HG03196 (cell line): ENCODE measurements around the gene TMEM94.
A peak's percentile ranks its signal among the peaks of the same experiment; 100 is the strongest.
"Not testable (repeated sequence)": the region's sequence is repeated elsewhere in the genome, so short reads cannot be mapped to it uniquely, and the experiment has no call there.

ENCODE experiments used
- ATAC-seq: cut with Tn5 transposase; IDR thresholded peaks from one replicate; pipeline ENCODE4 v1.9.1; 2021; ENCODE audit not compliant: unreplicated experiment

Gene TMEM94

DNA sequence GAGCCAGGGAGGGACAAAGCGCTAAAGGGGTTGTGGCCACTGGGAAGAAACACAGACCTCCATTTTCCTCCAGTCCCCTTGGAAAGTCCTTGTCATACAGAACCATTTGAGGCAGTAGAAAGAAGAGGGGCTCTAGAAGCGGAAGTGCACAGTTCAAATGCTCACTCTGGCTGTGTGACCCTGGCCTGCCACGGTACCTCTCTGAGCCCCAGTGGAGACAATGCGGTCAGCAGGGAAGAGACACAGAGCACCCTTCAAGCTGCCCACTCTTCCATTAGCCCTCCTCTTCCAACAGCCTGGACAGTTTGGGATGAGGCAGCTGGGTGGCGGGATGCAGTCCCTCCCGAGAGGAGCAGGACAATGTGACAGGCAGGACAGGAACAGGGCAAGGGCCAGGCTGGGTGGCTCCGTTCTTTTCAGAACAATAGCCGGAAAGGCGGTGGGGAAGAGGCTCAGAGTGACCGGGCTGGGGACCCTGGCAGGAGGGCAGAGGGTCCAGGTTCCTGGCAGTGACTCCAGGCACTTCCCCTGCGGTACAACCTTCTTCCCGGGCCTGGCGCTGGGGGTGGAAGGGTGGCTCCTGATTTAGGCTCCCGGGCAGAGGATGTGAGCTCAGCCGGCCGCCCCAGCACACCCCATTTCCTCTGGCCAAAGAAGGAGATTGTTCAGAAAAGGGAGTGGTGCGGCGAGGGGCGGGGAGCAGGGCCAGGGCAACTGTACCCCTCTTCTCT, 53.3 kb downstream of the TMEM94 start:
- ATAC-seq = no peak

GRCh38 chr17:75511270-75511609, 54.8 kb downstream of the TMEM94 start:
- no peak for ATAC-seq

GRCh38 chr17:75511610-75512575, 55.5 kb downstream of the TMEM94 start:
- ATAC-seq = no peak

- no peak for ATAC-seq
Measured at GRCh38 chr17:75512926-75513640, 56.6 kb downstream of the TMEM94 start.

- no peak for ATAC-seq
Measured at GRCh38 chr17:75513641-75514000, 57.2 kb downstream of the TMEM94 start.

- no peak for ATAC-seq
Measured at GRCh38 chr17:75514299-75514918, 58.0 kb downstream of the TMEM94 start.

DNA sequence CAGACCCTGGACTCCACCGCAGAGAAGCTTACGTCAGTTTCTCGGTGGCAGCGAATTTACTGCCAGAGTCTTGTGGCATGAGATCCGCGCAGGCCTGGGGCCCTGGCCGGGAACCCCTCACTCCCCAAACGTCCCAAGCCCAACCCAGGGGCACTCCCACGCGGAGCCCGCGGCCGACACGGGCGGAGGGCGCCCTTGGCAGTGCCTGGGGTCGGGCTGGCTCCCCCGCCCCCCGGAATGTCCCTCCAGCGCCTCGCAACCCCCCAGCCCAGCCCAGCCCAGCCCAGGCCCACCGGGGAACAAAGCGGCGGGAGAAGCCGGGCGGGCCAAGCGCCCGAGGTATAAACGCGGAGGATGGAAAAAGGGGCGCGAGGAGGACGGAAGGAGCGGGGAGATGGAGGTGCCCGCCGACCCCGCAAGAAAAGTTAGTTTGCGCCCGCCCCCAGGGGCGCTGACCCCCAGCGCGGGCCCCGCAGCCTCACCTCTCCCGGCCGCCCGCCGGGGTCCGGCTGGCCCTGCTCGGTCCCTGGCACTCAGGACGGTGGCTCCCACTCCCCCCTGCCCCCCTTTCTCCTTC, 58.6 kb downstream of the TMEM94 start:
- no peak for ATAC-seq

GRCh38 chr17:75515496-75516254, 59.2 kb downstream of the TMEM94 start, which contains the start of gene CASKIN2:
CASKIN2 (minus strand) TSS chr17:75515537; CDS start chr17:75513804, 1,733 bp downstream.
- peak; percentile 42 for ATAC-seq

DNA sequence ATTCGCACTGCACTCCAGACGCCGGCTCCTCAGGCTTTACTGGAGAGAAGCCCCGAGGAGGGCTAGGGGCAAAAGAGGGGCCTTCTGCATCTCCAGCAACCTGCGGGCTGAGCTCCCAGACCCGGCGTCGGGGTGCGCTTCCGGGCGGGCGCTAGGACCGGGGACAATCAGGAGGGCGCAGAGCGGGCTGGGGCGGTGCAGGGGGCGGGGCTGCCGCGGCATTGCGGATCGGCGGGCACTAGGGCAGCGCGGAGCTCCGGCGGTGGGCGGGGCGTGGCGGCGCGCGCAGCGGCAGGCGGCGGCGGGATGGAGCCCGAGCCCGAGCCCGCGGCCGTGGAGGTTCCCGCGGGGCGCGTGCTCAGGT, 59.8 kb downstream of the TMEM94 start, which contains the start of gene TSEN54:
TSS of gene TSEN54 (plus strand) at position 274 of the 364 bp plus-strand sequence. CDS start at position 307, 33 bp downstream.
- ATAC-seq = peak; percentile 68

GRCh38 chr17:75516619-75517296, 60.3 kb downstream of the TMEM94 start:
- ATAC-seq = peak; percentile 10

DNA sequence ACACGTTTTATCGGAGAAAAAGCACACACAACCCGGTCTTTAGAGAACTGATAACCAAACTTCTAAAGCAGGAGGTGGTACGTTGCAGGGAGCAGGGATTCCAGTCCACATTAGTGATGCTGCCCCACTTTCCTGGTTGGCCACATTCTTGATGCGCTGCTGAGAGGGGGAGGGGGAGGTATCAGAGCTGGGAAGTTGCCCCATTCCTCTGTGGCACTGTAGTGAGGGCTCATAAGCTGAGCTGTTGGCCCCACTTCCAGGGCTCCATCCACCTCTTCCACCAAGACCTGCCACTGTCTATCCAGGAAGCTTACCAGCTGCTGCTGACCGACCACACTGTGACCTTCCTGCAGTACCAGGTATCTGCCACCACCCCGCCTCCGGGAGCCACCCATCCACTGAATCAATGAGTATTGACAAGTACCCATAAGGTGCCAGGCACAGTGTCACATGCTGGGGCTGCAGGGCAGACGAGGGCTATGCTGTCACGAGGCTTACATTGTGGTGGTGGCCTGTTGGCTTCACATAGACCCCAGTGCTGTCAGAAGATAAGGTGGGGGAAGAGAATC, 60.9 kb downstream of the TMEM94 start:
- no peak for ATAC-seq

- no peak for ATAC-seq
Measured at GRCh38 chr17:75518201-75518600, 61.8 kb downstream of the TMEM94 start.

DNA sequence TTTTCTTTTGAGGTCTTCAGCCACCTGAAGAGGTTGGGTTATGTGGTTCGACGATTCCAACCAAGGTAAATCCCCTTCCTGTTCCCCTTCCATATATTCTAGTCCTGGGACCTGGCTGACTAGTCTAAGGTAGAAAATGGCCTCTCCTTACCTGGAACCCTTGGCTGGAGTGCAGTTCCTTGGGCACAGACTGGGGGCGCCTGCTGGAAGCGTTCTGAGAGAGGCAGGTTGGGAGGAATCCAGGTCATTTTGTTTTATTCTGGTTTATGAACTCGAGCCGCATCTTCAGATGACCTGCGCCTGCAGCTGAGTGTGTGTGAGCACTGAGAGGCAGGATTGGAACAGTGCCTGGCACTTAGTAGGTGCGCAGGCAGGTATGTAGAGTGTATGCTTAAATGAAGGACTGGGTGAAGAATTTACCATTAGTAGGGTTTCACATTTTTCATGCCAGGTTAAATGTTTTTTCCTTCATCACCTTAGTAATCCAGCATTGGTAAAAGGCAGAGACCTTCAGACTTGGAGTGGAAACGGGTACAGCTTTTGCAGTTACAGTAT, 62.6 kb downstream of the TMEM94 start:
- ATAC-seq = no peak

DNA sequence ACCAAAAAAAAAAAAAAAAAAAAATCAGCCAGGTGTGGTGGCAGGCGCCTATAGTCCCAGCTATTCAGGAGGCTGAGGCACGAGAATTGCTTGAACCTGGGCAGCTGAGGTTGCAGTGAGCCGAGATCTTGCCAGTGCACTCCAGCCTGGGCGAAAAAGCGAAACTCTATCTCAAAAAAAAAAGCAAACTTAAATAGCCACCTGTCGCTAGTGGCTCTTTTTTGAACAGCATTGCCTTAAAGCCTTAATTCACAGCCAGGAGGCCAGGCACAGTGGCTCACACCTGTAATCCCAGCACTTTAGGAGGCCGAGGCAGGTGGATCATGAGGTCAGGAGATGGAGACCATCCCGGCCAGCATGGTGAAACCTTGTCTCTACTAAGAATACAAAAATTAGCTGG, 64.0 kb downstream of the TMEM94 start:
- ATAC-seq = not testable (repeated sequence)

GRCh38 chr17:75521290-75521689, 64.9 kb downstream of the TMEM94 start:
- ATAC-seq = no peak

DNA sequence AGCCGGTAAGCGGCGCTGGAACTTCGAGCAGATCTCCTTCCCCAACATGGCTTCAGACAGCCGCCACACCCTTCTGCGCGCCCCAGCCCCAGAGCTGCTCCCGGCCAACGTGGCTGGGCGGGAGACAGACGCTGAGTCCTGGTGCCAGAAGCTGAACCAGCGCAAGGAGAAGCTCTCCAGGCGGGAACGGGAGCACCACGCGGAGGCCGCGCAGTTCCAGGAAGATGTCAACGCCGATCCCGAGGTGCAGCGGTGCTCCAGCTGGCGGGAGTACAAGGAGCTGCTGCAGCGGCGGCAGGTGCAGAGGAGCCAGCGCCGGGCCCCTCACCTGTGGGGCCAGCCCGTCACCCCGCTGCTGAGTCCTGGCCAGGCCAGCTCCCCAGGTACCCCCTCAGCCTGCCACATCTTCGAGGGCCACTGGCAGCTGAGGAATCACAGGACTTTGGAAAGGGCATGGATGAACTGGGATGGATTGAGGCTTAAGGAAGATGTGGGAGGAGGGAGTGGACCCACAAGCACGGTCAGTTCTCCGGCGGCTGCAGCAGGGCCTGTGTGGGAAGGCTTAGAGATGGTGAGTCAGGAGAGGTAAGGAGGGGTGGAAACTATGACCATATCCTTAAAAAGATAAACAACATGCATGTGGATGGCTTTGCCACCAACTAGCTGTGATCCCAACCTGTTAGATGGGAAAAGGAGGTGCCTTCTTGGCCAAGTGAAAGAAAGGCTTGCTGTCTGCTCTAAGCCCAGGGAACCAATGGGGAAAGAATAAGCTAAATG, 65.7 kb downstream of the TMEM94 start:
- ATAC-seq = no peak

DNA sequence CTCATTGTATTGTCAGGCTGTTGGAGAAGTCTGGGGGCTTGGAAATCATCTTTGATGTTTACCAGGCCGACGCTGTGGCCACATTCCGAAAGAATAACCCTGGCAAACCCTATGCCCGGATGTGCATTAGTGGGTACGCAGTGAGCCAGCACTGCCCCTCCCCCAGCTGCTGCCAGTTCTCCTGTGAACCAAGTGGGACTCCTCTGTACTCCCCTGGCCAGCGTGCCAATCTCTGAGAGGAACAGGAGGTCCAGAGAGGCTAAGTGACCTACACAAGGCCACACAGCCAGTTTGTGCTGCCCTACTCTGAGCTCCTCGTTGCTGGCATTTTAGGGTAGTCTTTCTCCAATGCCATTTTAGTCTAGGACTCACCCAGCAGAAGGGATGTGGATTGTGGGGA, 67.2 kb downstream of the TMEM94 start:
- ATAC-seq = no peak
